Type B pancreatic cell (in vitro differentiated cells): Measurements from ENCODE around the gene MAPK4. TPM values are rescaled to one million over a fixed set of nuclear protein-coding genes. Genes with fewer than 3 reads are reported as not detected.
"Not testable (repeated sequence)": the region's sequence is repeated elsewhere in the genome, so short reads cannot be mapped to it uniquely, and the experiment has no call there.

Experiments used
- DNase-seq: peaks from one replicate; pipeline ENCODE4 v3.0.0; 2021; ENCODE audit warnings: mixed read lengths; ENCODE audit not compliant: unreplicated experiment; ENCODE audit errors: extremely low spot score
- H3K27ac Mint-ChIP-seq: 2 replicates; pipeline ENCODE4 v1.8.0; 2021; ENCODE audit warnings: mild to moderate bottlenecking, mixed read lengths
- H3K27me3 Mint-ChIP-seq: 2 replicates; pipeline ENCODE4 v1.8.0; 2021; ENCODE audit warnings: mixed read lengths
- H3K36me3 Mint-ChIP-seq: 2 replicates; pipeline ENCODE4 v1.8.0; 2021; ENCODE audit warnings: mixed read lengths
- H3K4me1 Mint-ChIP-seq: one replicate; pipeline ENCODE4 v1.8.0; 2021; ENCODE audit warnings: mixed read lengths; ENCODE audit not compliant: unreplicated experiment
- H3K4me3 Mint-ChIP-seq: 2 replicates; pipeline ENCODE4 v1.8.0; 2021; ENCODE audit warnings: mild to moderate bottlenecking, mixed read lengths
- H3K9me3 Mint-ChIP-seq: 2 replicates; pipeline ENCODE4 v1.8.0; 2021; ENCODE audit warnings: mixed read lengths
- total RNA-seq: library from RNA; stranded (reverse); gene quantifications from 2 replicates; pipeline ENCODE4 v1.2.1, GENCODE V29; 2021; ENCODE audit warnings: low replicate concordance
- TF ChIP-seq, protein P1 (sequence below): fragments of 200-600 bp; sonication (generic); conservative IDR thresholded peaks from 2 replicates; pipeline ENCODE4 v1.5.0; 2021; ENCODE audit warnings: antibody characterized with exemption, mild to moderate bottlenecking

Gene MAPK4
- total RNA-seq, 1 donor from 2014 or later, result 7.5 TPM

DNA sequence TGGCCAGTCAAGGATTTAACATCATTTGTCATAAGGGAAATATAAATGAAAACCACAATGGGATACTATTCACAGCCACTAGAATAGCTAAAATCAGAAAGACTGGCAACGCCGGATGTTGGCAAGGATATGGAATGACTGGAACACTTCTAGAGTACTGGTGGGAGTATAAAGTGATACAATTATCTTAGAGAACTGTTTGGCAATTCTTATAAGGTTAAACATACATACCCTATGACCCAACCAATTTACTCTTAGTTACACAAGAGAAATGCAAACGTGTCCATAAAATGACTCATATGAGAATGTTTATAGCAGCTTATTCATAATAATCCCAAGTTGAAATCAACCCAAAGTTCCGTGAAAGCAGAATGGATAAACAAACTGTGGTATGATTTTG is 35.1 kb downstream of the MAPK4 start:
- Mint-ChIP-seq H3K27me3 (no peaks in the 10 kb centered on the region), H3K4me3 (no peak overlapping the region), H3K4me1 (no peaks in the 10 kb centered on the region), H3K27ac (no peak overlapping the region), H3K36me3 (no peaks in the 10 kb centered on the region), H3K9me3 (peaks cover 4% of the 10 kb centered on the region)
- DNase-seq, result no peak
- TF ChIP-seq, protein P1, sequence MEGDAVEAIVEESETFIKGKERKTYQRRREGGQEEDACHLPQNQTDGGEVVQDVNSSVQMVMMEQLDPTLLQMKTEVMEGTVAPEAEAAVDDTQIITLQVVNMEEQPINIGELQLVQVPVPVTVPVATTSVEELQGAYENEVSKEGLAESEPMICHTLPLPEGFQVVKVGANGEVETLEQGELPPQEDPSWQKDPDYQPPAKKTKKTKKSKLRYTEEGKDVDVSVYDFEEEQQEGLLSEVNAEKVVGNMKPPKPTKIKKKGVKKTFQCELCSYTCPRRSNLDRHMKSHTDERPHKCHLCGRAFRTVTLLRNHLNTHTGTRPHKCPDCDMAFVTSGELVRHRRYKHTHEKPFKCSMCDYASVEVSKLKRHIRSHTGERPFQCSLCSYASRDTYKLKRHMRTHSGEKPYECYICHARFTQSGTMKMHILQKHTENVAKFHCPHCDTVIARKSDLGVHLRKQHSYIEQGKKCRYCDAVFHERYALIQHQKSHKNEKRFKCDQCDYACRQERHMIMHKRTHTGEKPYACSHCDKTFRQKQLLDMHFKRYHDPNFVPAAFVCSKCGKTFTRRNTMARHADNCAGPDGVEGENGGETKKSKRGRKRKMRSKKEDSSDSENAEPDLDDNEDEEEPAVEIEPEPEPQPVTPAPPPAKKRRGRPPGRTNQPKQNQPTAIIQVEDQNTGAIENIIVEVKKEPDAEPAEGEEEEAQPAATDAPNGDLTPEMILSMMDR, result no peak

DNA sequence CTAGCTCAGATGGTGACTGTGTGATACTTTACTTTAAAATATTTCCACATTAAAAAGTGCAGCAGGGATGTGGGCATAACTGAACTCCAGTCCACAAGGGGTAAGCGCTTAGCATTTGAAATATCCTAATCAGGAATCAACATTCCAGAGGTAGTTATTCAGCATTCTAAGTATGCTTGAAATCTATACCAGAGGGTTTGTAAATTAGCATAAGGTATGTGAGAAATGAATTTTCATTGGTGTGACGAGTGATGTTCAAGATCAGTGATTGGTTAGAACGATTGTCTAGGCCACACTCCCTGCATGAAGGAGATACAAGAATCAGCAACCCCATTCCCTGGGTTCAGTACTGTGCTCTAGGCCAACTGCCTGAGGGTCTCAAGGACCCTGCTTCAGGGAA is 42.6 kb downstream of the MAPK4 start:
- Mint-ChIP-seq H3K27ac (no peak overlapping the region), H3K27me3 (peaks cover 9% of the 10 kb centered on the region), H3K9me3 (peaks cover 3% of the 10 kb centered on the region), H3K4me1 (no peaks in the 10 kb centered on the region), H3K36me3 (peaks cover 6% of the 10 kb centered on the region), H3K4me3 (no peak overlapping the region)
- no peak for DNase-seq
- TF ChIP-seq, protein P1, result no peak

DNA sequence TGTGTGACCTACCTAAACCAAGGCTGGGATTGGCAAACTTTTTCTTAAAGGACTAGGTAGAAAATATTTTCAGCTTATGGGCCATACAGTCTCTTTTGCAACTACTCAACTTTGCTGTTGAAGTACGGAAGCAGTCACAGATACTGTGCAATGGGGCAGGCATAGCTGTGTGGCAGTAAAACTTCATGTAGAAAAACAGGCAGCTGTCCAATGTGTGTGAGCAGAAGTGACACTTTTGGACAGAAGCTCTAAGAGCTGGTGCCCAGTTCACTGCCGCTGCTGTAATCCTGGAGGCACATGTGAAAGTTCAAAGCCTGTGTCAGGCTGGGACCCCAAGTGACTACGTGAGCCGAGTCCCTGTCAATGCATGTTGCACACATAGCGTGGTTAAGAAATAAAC is 46.7 kb downstream of the MAPK4 start:
- Mint-ChIP-seq H3K4me1 (no peaks in the 10 kb centered on the region), H3K9me3 (peaks cover 4% of the 10 kb centered on the region), H3K27ac (no peak overlapping the region), H3K27me3 (peaks cover 9% of the 10 kb centered on the region), H3K36me3 (peaks cover 2% of the 10 kb centered on the region), H3K4me3 (no peak overlapping the region)
- TF ChIP-seq, protein P1, result no peak
- no peak for DNase-seq

DNA sequence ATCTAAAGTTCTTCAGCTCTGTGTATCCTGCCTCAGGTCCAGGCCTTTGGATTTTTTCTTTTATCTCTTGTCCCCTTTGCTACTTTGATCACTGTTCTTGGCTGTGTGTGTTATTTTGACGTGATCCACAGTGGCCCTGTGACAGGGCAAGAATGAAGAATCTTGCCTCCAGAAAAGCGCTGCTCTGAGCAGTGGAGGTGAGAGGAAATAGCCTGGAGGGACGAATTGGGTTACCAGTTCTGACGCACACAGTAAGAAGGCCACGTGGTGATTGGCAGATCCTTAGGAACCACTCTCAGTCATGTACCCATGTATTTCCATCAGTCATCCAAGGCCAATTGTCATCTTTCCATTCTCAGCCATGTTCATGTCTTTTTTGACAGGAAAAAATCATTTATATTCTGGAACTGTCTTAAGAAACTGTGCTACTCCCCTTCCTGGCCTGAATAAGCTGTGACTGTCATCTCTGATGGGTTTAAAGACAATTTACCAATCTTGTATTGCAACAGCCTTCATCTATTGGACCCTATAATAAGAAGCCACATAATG is 47.6 kb downstream of the MAPK4 start:
- H3K27ac Mint-ChIP-seq, result no peak overlapping the region
- no peak for DNase-seq
- peaks cover 6% of the 10 kb centered on the region for H3K27me3 Mint-ChIP-seq
- H3K4me3 Mint-ChIP-seq, result no peak overlapping the region
- H3K36me3 Mint-ChIP-seq, result no peaks in the 10 kb centered on the region
- no peaks in the 10 kb centered on the region for H3K4me1 Mint-ChIP-seq
- TF ChIP-seq, protein P1, result no peak
- peaks cover 4% of the 10 kb centered on the region for H3K9me3 Mint-ChIP-seq

DNA sequence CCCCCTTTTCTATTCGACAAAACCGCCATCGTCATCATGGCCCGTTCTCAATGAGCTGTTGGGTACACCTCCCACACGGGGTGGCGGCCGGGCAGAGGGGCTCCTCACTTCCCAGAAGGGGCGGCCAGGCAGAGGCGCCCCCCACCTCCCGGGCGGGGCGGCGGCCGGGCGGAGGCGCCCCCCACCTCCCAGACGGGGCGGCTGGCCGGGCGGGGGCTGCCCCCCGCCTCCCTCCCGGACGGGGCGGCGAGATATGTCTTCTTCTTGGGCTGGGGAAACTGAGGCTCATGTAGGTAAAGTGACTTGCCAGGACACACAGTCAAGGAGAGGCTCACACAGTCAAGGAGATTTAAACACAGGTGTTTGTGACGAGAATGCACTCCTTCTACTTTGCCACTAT is 49.3 kb downstream of the MAPK4 start:
- not testable (repeated sequence) for H3K27me3 Mint-ChIP-seq, H3K9me3 Mint-ChIP-seq, H3K36me3 Mint-ChIP-seq, H3K4me1 Mint-ChIP-seq, H3K27ac Mint-ChIP-seq, DNase-seq, H3K4me3 Mint-ChIP-seq

DNA sequence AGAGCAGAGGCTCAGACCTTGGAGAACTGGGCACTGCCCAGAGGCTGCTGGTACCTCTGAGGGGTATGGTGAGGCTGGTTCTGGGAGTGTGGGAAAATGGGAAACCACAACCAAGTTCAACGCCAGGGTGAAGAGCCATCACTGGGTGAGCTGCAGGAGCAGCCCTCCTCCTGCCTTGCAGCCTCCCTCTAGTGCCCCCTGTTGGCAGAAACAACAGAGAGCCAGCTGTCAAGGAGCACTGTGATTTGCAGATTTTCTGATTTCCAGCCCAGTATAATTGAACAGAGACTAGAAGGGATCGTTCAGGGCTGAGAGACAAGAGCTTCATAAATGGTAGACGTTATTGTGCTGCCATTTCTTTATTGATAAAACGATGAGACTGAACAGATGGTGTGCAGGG is 50.5 kb downstream of the MAPK4 start:
- no peak for DNase-seq
- H3K9me3 Mint-ChIP-seq, result peaks cover 4% of the 10 kb centered on the region
- no peak overlapping the region for H3K27ac Mint-ChIP-seq
- peaks cover 6% of the 10 kb centered on the region for H3K27me3 Mint-ChIP-seq
- no peaks in the 10 kb centered on the region for H3K36me3 Mint-ChIP-seq
- H3K4me3 Mint-ChIP-seq, result no peak overlapping the region
- H3K4me1 Mint-ChIP-seq, result no peaks in the 10 kb centered on the region
- TF ChIP-seq, protein P1, result no peak
